Epithelial cell of proximal tubule (primary cell): Measurements from ENCODE around the gene KIFC3. TPM values are rescaled to one million over a fixed set of nuclear protein-coding genes. Genes with fewer than 3 reads are reported as not detected.
"Not testable (repeated sequence)": the region's sequence is repeated elsewhere in the genome, so short reads cannot be mapped to it uniquely, and the experiment has no call there.

Source experiments
- DNase-seq: peaks from one replicate; pipeline ENCODE4 v3.0.0-alpha.2; 2011; ENCODE audit warnings: low read depth
- H3K4me3 ChIP-seq: 2 replicates; pipeline ENCODE4 v1.5.1; 2011; ENCODE audit warnings: low read depth, mild to moderate bottlenecking, low read length
- total RNA-seq: library from RNA; depleted of rRNA; stranded (reverse); fragments of >200 nt; gene quantifications from 2 replicates; pipeline ENCODE4 v1.2.3, GENCODE V29; 2015
- TF ChIP-seq, protein P1 (sequence below): conservative IDR thresholded peaks from 2 replicates; pipeline ENCODE4 v1.5.1; 2012; ENCODE audit warnings: low read depth, mild to moderate bottlenecking, low read length

KIFC3 gene
- total RNA-seq, 1 donor from 2014 or later: 86.0 TPM

- no peak overlapping the region for H3K4me3 ChIP-seq
- TF ChIP-seq, protein P1, sequence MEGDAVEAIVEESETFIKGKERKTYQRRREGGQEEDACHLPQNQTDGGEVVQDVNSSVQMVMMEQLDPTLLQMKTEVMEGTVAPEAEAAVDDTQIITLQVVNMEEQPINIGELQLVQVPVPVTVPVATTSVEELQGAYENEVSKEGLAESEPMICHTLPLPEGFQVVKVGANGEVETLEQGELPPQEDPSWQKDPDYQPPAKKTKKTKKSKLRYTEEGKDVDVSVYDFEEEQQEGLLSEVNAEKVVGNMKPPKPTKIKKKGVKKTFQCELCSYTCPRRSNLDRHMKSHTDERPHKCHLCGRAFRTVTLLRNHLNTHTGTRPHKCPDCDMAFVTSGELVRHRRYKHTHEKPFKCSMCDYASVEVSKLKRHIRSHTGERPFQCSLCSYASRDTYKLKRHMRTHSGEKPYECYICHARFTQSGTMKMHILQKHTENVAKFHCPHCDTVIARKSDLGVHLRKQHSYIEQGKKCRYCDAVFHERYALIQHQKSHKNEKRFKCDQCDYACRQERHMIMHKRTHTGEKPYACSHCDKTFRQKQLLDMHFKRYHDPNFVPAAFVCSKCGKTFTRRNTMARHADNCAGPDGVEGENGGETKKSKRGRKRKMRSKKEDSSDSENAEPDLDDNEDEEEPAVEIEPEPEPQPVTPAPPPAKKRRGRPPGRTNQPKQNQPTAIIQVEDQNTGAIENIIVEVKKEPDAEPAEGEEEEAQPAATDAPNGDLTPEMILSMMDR: no peak
- DNase-seq: no peak
Observed at GRCh38 chr16:57784334-57784733, 18.0 kb downstream of the KIFC3 start.

GRCh38 chr16:57783883-57784282, 18.4 kb downstream of the KIFC3 start:
- no peak overlapping the region for H3K4me3 ChIP-seq
- TF ChIP-seq, protein P1: no peak
- DNase-seq: no peak

GRCh38 chr16:57783116-57783515, 19.2 kb downstream of the KIFC3 start:
- H3K4me3 ChIP-seq: no peak overlapping the region
- DNase-seq: no peak
- TF ChIP-seq, protein P1: no peak

DNA sequence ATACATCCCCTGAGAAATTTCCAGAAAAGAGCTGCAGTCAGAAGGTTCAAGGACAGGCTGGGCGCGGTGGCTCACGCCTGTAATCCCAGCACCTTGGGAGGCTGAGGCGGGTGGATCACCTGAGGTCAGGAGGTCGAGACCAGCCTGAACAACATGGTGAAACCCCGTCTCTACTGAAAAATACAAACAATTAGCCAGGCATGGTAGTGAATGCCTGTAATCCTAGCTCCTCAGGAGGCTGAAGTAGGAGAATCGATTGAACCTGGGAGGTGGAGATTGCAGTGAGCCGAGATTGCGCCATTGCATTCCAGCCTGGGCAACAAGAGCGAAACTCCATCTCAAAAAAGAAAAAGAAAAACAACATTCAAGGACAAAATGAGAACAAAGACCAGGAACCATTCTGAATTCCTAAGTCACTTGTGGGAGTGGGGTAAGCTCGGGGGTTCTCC, 19.7 kb downstream of the KIFC3 start:
- not testable (repeated sequence) for H3K4me3 ChIP-seq, DNase-seq

GRCh38 chr16:57781741-57782606, 20.3 kb downstream of the KIFC3 start:
- TF ChIP-seq, protein P1: peak; percentile 58
- no peak for DNase-seq
- no peak overlapping the region for H3K4me3 ChIP-seq

DNA sequence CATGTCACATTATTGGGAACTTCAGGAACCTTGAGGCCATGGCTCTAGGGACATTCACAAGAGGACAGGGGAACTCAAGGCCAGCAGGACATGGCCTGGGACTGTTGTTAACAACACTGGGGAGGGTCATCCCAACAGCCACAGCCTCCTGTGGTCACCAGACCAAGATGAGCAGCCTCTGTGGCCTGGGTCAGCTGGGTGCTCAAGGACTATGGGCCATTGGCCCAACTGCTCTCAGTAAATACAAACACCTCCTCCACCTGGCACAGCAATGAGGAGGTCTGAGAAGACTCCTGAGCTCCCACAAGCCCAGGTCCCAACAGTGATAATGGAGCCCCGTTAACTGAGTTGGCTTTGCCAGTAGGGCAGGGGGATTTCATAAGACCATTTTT, 20.9 kb downstream of the KIFC3 start:
- TF ChIP-seq, protein P1: no peak
- no peak for DNase-seq
- no peak overlapping the region for H3K4me3 ChIP-seq

- DNase-seq, H3K4me3 ChIP-seq: not testable (repeated sequence)
Observed at GRCh38 chr16:57779836-57780235, 22.5 kb downstream of the KIFC3 start.

DNA sequence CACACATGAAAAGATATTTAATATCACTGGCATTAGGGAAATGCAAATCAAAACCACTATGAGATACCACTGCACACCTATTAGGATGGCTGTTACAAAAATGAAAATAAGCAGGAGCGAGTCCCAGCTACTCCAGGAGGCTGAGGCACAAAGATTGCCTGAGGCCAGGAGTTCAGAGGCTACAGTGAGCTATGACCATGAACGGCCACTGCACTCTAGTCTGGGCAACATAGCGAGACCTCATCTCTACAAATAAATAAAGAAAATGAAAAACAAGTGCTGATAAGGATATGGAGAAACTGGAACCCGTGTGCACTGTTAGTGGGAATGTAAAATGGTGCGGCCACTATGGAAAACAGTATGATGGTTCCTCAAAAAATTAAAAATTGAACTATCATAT, 23.6 kb downstream of the KIFC3 start:
- H3K4me3 ChIP-seq: no peak overlapping the region
- no peak for DNase-seq
- TF ChIP-seq, protein P1: no peak
